CD4-positive, alpha-beta T cell (primary cell): ENCODE measurements around the gene EFCAB14. TPM values are rescaled to one million over a fixed set of nuclear protein-coding genes. Genes with fewer than 3 reads are reported as not detected.

Experiments used
- ATAC-seq: fragments of 200-7000 bp; cut with Tn5 transposase; one replicate; pipeline ENCODE4 v1.10.0; 2022; ENCODE audit warnings: mild to moderate bottlenecking; ENCODE audit not compliant: poor library complexity
- CTCF ChIA-PET: fragments of 350-600 bp; sonication (Branson Sonifier 250); formaldehyde crosslinking; loops from one replicate; lab custom pipeline; 2021; ENCODE audit warnings: antibody characterized with exemption, inconsistent platforms; lab: Charles Lee
- POLR2A ChIA-PET: fragments of 350-600 bp; sonication (Branson Sonifier 250); formaldehyde crosslinking; loops from one replicate; lab custom pipeline; 2021; ENCODE audit warnings: antibody characterized with exemption, inconsistent platforms; lab: Charles Lee
- DNase-seq, 14 experiments: peaks; one replicate each; pipeline ENCODE4 v3.0.0-alpha.2; 2013 to 2020; ENCODE audit warnings: mixed read lengths in 2 of 14
- H3K27ac ChIP-seq, 2 donors: one replicate each; pipeline versions ENCODE4 v1.5.1 to v1.7.0; 2013; ENCODE audit warnings: low read length in 2 of 2, low read depth in 1 of 2, mild to moderate bottlenecking in 1 of 2
- H3K27me3 ChIP-seq, 2 experiments: 1 replicate in 1 of 2; 2 replicates in 1 of 2; pipeline versions ENCODE4 v1.6.1 to v1.7.0; 2013; ENCODE audit warnings: low read length in 2 of 2, control low read depth in 1 of 2, mild to moderate bottlenecking in 1 of 2, moderate library complexity in 1 of 2; ENCODE audit not compliant: insufficient read depth in 2 of 2, control insufficient read depth in 1 of 2
- H3K36me3 ChIP-seq: one replicate; pipeline ENCODE4 v1.6.1; 2013; ENCODE audit warnings: low read length, control low read depth; ENCODE audit not compliant: insufficient read depth
- H3K4me1 ChIP-seq: one replicate; pipeline ENCODE4 v1.6.1; 2013; ENCODE audit warnings: low read length, control low read depth; ENCODE audit not compliant: insufficient read depth
- H3K4me3 ChIP-seq: one replicate; pipeline ENCODE4 v1.5.1; 2013; ENCODE audit warnings: mild to moderate bottlenecking, low read length, moderate library complexity
- H3K9me3 ChIP-seq, 2 experiments: 1 replicate in 1 of 2; 2 replicates in 1 of 2; pipeline versions ENCODE4 v1.6.1 to v1.7.0; 2013; ENCODE audit warnings: low read length in 2 of 2, mild to moderate bottlenecking in 2 of 2, control low read depth in 1 of 2, moderate library complexity in 1 of 2; ENCODE audit not compliant: control insufficient read depth in 1 of 2, insufficient read depth in 1 of 2
- H3K27ac Mint-ChIP-seq: one replicate; pipeline ENCODE4 v1.8.0; 2020; ENCODE audit warnings: mixed read lengths
- H3K27me3 Mint-ChIP-seq: one replicate; pipeline ENCODE4 v1.8.0; 2021; ENCODE audit warnings: mixed read lengths
- H3K36me3 Mint-ChIP-seq: one replicate; pipeline ENCODE4 v1.8.0; 2021; ENCODE audit warnings: low read depth, mixed read lengths
- H3K4me1 Mint-ChIP-seq: one replicate; pipeline ENCODE4 v1.8.0; 2021; ENCODE audit warnings: low read depth, mixed read lengths
- H3K4me3 Mint-ChIP-seq: one replicate; pipeline ENCODE4 v1.8.0; 2020; ENCODE audit warnings: mild to moderate bottlenecking, mixed read lengths
- H3K9me3 Mint-ChIP-seq: one replicate; pipeline ENCODE4 v1.8.0; 2020; ENCODE audit warnings: mixed read lengths
- intact Hi-C, 2 experiments: fragments of 100-400 bp; cut with DNase I in 1 of 2; cut with micrococcal nuclease in 1 of 2; formaldehyde crosslinking; loops; one replicate each; pipeline versions ENCODE4 v1.15.1 to v1.9.0; 2023 to 2025; cut with DNase I, micrococcal nuclease
- total RNA-seq, 174 experiments: library from RNA in 2 of 174; stranded (reverse) in 2 of 174; gene quantifications; one replicate each; pipeline ENCODE4 v1.2.3 and lab custom pipeline; 2021 to 2026
- TF ChIP-seq, protein P1 (sequence below): fragments of 200-600 bp; IDR thresholded peaks from one replicate; pipeline ENCODE4 v1.8.0; 2022; ENCODE audit warnings: antibody characterized with exemption, mild to moderate bottlenecking

Gene EFCAB14
- total RNA-seq, 2 experiments from 2014 or later, result 36.8 to 38.3 TPM

DNA sequence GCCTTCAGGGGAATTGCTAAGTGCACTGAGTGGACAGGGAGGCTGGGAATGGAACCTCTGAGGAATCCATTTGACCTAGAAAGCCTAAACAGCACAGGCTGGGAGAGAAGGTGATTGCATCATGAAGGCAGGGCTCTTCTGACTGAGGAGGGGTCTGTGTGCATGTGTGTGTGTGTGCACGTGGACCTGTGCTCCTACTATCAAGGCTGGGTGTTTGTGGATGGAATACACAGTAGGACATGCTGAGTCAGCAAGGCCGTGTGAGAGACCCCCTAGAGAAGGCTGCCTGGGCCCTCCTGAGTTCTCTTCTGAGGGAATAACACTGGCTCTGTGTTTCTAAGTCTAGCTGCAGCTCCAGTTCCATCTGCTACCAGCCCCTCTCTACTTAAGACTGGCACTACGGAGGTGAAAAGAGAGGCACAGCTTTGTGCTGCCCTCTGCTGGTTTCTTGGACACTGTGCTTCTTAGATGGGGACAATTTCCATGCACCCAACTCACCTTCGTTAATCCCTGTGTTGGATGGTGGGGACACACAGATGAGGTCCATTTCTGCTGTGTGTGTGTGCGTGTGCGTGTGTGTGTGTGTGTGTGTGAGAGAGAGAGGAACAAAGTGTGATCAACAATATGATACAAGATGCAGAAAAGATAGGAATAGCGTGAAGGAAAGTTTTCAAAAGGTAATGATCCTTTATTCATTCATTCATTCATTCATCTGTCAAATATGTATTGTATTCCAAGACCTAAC lies 6.2 kb upstream of the EFCAB14 start:
- Histone ChIP-seq H3K9me3 (no peaks in the 10 kb centered on the region), H3K36me3 (no peaks in the 10 kb centered on the region), H3K27me3 (peaks cover 10% of the 10 kb centered on the region in 2 experiments), H3K4me1 (peaks cover 5% of the 10 kb centered on the region), H3K4me3 (no peak overlapping the region), H3K27ac (no peak overlapping the region)
- ATAC-seq (peak; percentile 100), DNase-seq (peak; percentile 48 to 88 (median 61))
- intact Hi-C loops, result loop anchor here (1.0 to 10.0 kb wide), 7 partner anchors 192 to 710 kb away; partner anchors contain the start of gene FOXD2 (in 1 of the 2)
- ChIA-PET CTCF (interaction anchor here (0.6 to 2.8 kb wide), 13 partner anchors 11 to 279 kb away, joined by 3 to 14 read pairs (median 3); partner anchors contain the start of gene MKNK1), POLR2A (interaction anchor here (1.0 kb wide), 1 partner anchor 192 kb away, joined by 5 read pairs; no protein-coding TSS in a partner anchor)
- H3K36me3 Mint-ChIP-seq, result no peaks in the 10 kb centered on the region
- no peak overlapping the region for H3K27ac Mint-ChIP-seq
- H3K9me3 Mint-ChIP-seq, result no peaks in the 10 kb centered on the region
- TF ChIP-seq, protein P1, sequence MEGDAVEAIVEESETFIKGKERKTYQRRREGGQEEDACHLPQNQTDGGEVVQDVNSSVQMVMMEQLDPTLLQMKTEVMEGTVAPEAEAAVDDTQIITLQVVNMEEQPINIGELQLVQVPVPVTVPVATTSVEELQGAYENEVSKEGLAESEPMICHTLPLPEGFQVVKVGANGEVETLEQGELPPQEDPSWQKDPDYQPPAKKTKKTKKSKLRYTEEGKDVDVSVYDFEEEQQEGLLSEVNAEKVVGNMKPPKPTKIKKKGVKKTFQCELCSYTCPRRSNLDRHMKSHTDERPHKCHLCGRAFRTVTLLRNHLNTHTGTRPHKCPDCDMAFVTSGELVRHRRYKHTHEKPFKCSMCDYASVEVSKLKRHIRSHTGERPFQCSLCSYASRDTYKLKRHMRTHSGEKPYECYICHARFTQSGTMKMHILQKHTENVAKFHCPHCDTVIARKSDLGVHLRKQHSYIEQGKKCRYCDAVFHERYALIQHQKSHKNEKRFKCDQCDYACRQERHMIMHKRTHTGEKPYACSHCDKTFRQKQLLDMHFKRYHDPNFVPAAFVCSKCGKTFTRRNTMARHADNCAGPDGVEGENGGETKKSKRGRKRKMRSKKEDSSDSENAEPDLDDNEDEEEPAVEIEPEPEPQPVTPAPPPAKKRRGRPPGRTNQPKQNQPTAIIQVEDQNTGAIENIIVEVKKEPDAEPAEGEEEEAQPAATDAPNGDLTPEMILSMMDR, result peak; percentile 74
- H3K27me3 Mint-ChIP-seq, result peaks cover 36% of the 10 kb centered on the region
- peaks cover 4% of the 10 kb centered on the region for H3K4me1 Mint-ChIP-seq
- H3K4me3 Mint-ChIP-seq, result no peak overlapping the region

DNA sequence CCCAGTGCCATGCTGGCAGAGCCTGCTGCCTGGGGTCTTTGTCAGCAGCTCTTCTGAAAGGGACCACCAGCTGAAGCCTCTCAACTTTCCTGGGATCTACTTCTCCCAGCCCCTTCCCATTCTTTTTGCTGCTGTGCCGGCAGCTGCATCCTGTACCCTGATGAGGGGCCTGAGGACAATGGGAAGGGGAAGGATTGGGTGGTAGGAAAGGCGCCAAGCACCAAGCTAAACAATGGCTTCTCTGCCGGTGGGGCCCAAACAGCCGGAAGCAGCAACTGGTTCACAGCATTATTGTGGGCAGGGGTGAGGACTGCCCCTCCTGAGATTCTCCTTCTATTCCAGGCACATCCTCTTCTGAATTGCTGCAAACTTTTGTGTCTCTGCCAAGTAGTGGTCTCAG lies 5.0 kb upstream of the EFCAB14 start:
- Histone ChIP-seq H3K4me3 (no peak overlapping the region), H3K36me3 (no peaks in the 10 kb centered on the region), H3K4me1 (peaks cover 16% of the 10 kb centered on the region), H3K27me3 (peaks cover 6 to 10% of the 10 kb centered on the region in 2 experiments), H3K27ac (no peak overlapping the region), H3K9me3 (no peaks in the 10 kb centered on the region)
- intact Hi-C loops, result loop anchor here in 1 of 2 experiments (2.0 to 10.0 kb wide), 2 partner anchors 277 to 711 kb away; partner anchors contain the start of gene FOXD2
- Mint-ChIP-seq H3K27ac (no peak overlapping the region), H3K27me3 (peaks cover 27% of the 10 kb centered on the region), H3K36me3 (peaks cover 4% of the 10 kb centered on the region), H3K9me3 (no peaks in the 10 kb centered on the region), H3K4me3 (no peak overlapping the region), H3K4me1 (peaks cover 15% of the 10 kb centered on the region)
- POLR2A ChIA-PET, result no interaction called here
- DNase-seq (no peak), ATAC-seq (no peak)
- TF ChIP-seq, protein P1, result no peak
- CTCF ChIA-PET, result interaction anchor here (2.8 kb wide), 1 partner anchor 9 kb away, joined by 14 read pairs; no protein-coding TSS in a partner anchor

DNA sequence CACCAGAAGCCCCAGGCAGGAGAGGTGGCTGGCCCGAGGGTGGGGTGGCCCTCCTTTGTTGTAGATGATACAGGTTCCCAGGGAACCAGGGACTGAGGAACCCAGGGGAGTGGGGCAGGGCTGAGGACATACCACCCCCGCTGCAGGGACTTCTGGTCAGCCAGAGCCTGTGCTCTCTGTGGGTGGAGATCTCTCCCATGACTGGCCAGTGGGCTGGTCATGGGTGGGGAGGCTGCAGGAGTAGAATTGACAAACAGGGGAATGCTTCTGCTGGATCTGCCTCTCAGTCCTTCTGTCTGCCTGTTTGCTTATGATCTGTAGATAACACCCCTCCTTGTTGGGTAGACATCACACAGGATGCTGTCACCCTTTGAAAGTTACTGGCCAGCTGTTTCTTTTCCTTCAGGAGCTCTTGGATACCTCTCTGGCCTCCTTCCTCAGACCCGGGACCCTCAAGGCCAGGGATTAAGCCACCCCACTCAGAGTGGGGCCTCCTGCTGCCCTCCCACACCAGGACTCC lies 2.8 kb upstream of the EFCAB14 start:
- Mint-ChIP-seq H3K36me3 (peaks cover 21% of the 10 kb centered on the region), H3K27ac (no peak overlapping the region), H3K9me3 (no peaks in the 10 kb centered on the region), H3K27me3 (peaks cover 17% of the 10 kb centered on the region), H3K4me1 (peaks cover 33% of the 10 kb centered on the region), H3K4me3 (peak overlapping the region; percentile 39)
- Histone ChIP-seq H3K4me3 (no peak overlapping the region), H3K9me3 (no peaks in the 10 kb centered on the region), H3K36me3 (no peaks in the 10 kb centered on the region), H3K27ac (no peak overlapping the region), H3K4me1 (peaks cover 34% of the 10 kb centered on the region), H3K27me3 (peaks cover 4 to 6% of the 10 kb centered on the region in 2 experiments)
- TF ChIP-seq, protein P1, result no peak
- ChIA-PET CTCF (no interaction called here), POLR2A (no interaction called here)
- no peak for DNase-seq
- intact Hi-C loops, result loop anchor here in 1 of 2 experiments (10.0 kb wide), 1 partner anchor 713 kb away; the partner anchor contains the start of gene FOXD2
- no peak for ATAC-seq
